Measurements from ENCODE around the gene RNF213.
A peak's percentile ranks its signal among the peaks of the same experiment; 100 is the strongest.

RNF213 gene

DNA sequence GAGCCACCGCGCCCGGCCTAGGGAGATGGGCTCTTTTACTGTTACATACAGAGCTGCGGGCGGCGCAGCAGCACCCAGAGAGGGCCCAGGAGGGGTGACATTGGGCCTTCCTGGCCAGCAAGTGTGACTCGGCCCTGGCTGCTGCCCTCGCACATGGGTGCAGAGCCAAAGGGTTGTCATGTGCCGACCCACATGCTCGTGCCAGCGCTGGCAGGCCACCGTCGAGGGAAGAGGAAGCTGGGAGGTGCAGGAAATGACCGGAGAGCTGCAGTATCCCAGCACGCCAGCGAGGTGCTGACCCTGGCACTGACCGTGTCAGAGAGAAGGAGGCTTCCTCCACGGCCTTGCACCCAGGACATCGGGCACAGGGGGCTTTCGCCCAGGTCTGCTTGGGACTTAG lies 162.3 kb downstream of the RNF213 start:
- no peak for DNase-seq (ENCODE audit: extremely low spot score, insufficient read length, low read depth)

DNA sequence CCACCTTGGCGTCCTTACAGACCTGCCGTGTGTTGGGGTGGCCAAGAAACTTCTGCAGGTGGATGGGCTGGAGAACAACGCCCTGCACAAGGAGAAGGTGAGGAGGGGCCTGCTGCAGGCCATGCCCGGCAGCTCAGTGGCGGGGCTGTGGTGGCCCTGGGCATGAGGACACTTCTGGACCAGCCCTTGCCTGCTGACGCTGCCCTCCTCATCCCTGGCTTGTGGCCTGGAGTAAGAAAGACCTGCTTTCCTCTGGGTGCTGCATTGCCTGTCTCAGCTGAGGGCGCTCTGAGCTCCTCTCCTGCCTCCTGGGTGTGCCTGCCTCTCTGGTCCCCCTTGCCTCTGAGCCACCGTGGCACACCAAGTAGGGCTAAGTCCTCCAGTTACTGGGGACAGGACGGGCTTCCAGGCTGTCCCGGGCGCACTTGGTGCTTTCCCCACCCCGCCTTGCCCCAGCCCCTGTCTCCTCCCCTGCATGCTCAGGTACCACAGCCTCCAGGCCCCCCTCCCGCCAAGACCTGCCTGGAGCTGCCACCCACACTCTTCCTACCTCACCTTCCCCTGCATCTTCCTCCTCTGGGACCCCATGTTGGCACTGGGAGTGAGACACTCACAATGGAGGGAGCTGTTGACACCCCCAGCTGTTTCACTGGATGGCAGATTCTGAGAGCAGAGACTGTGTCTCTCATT lies 163.0 kb downstream of the RNF213 start:
- DNase-seq (ENCODE audit: extremely low spot score, insufficient read length, low read depth) (no peak), FAIRE-seq (no peak)

More for the DNA sequence above, 162.3 kb downstream of the RNF213 start:
- FAIRE-seq = no peak

DNA sequence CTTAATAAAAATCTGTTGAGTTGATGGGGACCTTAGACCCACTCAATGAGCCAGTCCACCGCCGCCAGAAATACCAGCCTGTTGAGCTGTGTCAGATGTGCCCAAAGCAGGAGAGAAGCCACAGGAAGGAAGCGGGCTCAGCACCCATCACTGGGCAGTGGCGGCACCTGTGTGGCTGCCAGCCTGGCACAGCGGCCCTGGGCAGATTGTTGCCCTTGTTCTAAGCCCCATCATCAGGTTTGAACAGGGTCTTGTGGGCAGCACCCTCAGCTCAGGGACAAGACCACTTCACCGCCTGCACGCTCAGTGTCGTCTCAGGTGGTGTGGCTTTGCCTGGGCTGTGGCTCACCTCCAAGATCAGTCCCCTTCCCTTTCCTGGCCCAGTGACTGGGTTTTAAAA lies 163.6 kb downstream of the RNF213 start:
- no peak for DNase-seq (ENCODE audit: extremely low spot score, insufficient read length, low read depth)

DNA sequence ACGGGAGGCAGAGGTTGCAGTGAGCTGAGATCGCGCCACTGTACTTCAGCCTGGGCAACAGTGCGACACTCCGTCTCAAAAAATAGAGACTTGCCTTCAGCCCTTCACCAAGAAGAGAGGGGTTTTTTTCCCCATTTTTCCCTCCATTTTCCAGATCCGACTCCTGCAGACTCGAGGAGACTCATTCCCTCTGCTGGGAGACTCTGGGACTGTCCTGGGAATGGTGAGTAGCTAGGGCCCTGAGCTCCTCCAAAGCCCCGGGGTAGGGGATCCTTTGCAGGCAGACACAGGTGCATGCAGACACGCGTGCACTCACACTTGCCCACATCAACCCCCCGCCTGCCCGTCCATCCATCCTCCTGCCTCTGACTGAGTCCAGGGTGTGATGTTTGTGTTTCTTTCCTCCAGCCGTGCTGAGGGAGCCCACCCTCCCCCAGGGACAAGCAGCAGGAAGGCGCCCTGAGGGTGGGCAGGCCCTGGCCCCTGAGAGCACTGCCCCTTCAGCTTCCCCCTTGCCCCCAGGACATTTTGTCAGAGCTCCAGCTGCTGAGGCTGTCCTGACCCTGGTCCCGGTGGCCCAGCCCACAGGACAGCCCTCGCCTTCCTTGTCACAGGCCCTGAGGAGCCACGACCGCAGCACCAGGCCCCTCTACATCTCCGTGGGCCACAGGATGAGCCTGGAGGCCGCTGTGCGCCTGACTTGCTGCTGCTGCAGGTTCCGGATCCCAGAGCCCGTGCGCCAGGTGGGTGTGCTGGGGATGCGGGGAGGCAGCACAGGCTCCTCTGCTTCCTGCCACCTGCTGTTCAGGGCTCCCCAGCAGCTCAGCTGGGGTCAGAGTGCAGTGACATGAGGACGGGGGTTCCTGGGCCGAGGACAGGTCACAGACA lies 164.5 kb downstream of the RNF213 start:
- DNase-seq (ENCODE audit: extremely low spot score, insufficient read length, low read depth) (no peak), FAIRE-seq (no peak)

More for the DNA sequence above, 163.6 kb downstream of the RNF213 start:
- FAIRE-seq = no peak

DNA sequence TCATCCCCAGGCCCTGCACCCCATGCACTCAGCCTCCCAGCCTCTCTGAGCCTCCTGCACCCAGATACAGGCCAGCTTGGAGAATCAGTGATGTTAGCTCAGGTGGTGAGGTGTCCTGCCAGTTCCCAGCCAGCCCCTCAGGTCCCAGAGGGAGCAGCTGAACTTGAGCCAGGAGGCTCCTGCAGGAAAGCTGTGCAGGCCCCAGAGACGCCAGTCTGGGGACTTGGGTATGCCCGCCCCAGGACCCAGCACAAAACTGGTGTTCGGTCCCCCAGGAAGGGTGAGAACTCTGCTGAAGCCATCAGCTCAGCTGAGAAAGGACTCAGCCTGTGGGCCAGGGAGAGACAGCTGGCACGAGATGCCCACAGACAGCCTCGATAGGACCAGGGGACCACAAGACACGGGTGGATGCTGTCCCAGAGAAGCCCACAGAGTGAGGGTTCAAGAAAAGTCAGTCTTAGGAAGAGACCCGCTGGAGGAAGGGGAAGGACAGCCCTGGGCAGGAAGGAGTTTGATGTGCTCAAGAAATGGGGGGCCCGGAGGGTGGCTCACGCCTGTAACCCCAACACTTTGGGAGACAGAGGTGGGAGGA lies 165.3 kb downstream of the RNF213 start:
- DNase-seq (ENCODE audit: extremely low spot score, insufficient read length, low read depth) (no peak), FAIRE-seq (no peak)

DNA sequence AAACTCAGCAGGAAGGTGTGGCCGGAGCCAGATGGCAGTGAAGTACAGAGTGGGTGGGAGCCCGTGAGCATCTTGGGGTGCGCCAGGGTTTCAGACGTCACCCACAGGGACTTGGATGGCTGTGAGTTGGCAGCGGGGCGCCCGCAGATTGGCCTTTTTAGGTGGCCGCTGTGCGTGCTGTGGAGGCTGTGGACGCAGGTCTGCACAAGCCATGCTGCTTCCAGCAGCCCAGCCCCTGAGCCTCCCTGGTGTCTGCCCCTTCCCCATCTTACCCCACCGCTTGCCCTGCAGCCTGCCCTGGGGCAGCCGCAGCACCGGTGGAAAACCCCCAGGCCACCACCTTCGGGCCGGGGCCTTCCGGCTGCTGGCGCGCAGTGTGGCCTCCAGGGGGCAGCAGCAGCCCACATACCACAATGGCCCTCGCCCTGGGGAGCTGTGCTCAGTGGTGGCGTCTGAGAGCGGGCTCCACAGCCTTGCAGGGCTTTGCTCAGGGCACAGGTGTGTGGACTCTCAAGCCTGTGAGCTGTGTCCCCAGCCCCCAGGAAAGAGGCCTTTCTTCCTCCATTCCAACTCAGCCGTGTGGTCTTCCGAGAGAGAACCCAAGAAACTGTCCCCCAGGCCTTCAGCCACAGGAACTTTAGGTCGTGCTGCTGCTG lies 166.1 kb downstream of the RNF213 start:
- DNase-seq (ENCODE audit: extremely low spot score, insufficient read length, low read depth) = peak; percentile 89
- FAIRE-seq = peak; percentile 90

DNA sequence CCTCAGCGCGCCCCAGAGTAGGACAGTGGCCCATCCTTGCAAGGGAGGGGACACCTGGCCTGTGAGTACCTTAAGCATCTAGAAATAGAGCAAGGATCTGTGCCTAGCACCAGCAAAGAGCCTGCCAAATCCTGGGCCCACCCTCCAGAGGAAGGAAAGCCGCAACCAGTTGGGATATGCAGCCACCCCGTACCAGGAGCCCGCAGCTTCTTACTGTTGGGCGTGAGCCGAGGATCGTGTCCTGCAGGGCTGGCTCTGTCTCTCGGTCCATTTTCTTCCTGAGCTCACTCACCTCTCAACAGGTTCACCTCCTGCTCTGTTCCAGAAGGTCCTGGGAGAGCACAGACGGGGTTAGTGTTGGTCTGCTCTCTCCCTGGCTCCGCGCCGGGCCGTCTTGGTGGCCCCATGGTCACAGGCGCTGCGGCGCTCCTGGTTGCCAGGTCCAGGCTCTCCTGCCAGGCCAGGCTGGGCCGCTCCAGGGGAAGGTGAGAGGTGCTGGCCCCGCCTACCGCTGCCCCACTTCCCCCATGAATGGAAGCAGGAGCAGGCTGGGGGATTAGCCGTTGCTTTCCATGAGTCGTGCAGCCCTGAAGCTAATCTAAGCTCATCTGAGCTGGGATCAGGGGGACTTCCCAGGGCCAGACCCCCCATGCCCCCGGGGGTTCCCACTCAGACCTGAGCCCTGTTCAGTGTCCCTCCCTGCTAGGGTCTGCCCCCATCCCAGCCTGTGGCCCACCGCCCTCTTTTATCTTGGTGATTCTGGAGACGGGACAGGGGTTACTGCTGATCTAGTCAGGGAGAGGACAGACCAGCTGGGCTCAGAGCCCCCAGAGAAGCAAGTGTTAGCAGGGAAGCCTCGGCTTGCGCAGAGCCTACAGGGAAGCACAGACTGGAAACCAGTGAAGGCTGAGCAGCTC lies 167.0 kb downstream of the RNF213 start:
- FAIRE-seq = no peak
- DNase-seq (ENCODE audit: extremely low spot score, insufficient read length, low read depth) = no peak

DNA sequence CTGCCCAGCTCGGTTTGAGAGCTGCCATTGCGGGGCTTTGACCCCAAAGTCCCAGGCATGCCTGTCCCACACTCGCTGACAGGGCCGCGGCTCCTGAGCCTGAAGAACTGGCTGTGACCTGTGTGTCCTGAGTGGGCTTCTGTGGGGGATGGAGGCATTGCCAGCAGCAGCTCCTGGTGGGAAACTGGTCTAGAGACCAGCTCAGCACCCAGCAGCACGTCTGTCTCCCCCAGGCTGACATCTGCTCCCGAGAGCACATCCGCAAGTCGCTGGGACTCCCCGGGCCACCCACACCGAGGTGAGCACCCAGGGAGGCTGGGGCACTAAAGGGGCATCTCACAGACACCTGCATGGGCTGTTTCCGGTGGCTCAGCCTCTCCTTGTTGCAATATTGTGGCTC lies 167.7 kb downstream of the RNF213 start:
- DNase-seq (ENCODE audit: extremely low spot score, insufficient read length, low read depth) = no peak
- FAIRE-seq = no peak

DNA sequence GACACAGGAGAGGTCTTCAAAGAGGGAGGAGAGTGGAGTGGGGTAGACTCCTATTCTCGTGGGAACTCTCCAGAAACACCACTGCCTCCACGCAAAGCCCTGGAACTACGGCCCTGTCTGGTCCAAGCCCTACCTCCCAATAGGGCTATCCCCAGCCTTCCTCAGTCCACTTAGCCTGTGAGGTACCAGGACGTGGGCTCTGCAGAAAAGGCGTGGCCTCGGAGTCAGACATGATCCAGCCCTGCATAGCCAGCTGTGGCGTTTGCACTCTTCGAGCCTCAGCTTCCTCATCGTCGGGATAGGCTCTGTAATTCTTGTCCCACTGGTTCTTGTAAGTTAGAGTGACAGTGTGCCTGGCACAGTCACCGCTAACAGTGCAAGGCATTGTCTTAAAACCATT lies 168.1 kb downstream of the RNF213 start:
- FAIRE-seq = no peak

DNA sequence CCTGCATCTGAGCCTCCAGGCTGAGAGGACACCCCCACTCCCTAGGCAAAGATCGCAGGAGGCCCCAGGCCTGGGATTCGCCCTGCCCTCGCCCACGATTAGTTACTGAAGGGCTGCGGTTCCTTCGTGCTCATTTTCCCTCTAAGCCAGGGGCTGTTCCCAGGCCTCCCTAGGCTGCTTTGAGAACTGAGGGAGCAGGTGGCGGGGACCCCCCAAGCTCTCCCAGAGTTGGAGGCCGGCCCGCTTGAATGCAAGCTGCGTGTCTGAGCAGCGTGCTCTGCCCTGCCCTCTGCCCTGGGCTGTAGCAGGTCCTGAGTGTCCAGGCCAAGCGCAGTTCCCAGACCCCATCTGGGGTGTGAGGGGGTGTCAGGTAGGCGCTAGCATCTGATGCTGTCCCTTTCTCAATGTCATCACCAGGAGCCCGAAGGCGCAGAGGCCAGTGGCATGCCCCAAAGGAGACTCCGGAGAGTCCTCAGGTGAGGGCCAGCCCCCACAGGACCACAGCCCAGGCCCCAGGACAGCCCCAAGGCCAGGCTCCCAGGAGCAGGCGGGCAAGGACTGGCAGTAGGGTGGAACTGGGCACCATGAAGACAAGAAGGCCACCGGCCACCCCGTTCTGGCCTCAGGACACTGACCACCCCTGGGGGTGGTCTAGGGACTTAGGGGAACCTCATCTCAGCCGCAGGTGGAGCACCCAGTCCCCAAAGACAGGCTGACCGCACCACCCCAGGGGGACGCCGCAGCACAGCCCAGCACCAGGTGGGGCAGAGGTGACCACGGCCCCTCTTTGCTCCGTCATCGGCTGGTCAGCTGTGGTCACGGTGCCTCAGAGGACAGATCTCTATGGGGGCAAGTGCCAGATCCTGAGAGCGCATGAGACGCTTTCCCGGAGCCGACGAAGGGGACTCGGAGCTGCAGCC lies 169.0 kb downstream of the RNF213 start:
- DNase-seq (ENCODE audit: extremely low spot score, insufficient read length, low read depth) = no peak
- FAIRE-seq = no peak

More for the DNA sequence above, 168.1 kb downstream of the RNF213 start:
- DNase-seq (ENCODE audit: extremely low spot score, insufficient read length, low read depth) = no peak

DNA sequence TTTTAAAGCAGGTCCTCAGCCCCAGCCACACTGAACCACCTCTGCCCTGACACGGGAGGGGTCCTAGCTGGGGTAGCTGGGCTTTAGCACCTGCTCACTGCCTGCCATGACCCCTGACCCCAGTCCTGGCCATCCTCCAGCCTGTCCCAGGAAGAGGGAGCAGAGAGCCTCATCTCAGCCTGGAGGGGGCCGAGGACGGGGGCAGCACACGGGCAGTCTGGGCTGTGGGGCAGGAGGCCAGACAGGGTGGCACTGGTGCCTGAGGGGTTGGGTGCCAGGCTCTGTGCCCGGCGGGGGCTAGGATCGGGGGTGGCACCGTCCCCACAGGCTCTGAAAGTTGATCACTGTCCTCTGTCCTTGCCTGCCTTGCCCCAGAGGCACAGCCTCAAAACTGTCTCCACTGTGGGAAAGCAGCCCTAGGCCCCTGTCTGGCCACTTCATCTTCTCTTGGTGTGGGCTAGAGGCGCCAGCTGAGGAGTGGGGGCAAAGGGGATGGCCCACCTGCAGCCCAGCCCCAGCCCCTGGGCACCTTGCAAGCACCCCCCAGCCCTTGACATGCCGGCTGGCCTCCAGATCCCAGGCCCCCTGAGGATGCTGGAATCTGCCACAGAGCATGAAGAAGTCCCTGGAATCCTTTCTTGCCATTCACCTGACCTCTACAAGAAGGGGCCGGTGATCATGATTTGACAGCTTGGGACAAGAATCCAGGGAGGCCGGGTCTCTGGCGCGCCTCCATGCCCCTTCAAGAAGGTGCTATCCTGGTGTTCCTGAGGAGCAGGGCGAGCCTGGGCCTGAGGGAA lies 170.0 kb downstream of the RNF213 start:
- FAIRE-seq (no peak), DNase-seq (ENCODE audit: extremely low spot score, insufficient read length, low read depth) (no peak)

DNA sequence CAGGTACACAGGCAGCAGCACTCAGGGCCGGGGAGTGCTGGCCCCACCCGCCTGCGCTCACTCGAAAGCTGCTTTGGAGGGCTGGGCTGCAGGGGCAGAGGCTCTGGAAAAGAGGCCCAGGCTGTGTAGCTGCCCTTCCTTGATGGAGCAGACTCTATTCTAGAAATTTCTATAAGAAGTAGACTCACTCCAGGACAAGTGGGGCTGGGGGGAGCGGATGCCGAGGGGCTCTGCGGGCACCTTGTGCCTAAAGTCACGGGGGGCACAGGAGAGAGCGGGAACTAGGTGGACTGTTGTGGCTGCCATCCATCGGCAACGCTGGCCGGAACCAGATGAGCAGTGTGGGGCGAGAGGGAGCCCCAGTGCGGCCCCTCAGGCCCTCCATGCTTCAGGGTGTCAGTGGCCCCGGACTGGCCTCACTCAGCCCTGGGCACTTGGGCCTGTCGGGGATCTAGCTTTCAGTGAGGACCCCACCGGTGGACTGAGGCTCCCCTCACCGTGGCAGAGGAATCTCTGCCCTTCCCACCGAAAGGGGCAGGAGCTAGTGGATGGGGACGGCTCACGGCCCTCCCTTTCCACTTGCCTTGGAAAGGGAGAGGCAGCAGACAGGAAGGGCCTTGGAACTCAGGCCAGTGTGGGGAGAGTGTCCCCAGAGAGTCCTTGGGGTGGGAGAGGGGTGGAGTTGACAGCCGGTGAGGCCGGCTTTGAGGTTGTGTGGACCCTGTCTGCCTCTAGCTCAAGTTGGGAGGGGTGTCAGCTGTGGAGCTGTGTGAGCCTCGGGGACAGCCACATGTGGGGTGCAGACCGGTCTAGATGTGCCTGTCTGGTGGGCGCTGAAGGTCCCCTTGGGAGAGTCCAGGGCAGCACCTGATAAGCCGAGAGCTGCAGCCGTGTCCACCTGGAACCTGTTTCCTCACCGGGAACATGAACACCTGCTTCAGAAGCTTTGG lies 170.9 kb downstream of the RNF213 start:
- no peak for FAIRE-seq
- DNase-seq (ENCODE audit: extremely low spot score, insufficient read length, low read depth) = no peak

DNA sequence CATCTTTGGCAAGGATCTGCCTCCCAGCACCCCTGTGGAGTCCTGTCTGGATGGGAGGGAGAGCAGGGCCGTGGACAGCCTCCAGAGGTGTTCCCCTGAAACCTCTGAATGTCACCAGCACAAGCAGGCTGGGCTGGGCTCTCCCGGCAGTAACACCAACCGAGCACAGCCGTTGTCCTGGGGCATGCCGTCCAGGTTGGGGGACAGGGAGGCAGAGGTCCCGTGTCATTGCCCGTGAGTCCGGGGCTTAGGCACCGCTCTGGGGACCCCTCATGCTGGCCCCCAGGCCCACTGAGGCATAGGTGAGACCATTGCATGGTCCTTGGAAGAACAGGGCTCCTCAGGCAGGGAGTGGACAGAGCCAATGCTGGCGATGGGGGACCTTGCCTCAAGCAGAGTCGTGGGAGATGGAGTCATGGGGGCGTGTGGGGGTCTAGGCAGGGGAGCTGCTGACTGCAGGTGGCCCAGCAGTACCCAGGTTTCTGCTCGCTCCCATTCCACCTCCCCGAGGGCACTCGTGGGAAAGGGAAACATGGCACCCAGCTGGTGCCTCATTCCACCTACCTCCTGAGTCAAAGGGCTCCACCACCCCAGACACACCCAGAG lies 171.8 kb downstream of the RNF213 start:
- no peak for FAIRE-seq
- DNase-seq (ENCODE audit: extremely low spot score, insufficient read length, low read depth) = no peak

DNA sequence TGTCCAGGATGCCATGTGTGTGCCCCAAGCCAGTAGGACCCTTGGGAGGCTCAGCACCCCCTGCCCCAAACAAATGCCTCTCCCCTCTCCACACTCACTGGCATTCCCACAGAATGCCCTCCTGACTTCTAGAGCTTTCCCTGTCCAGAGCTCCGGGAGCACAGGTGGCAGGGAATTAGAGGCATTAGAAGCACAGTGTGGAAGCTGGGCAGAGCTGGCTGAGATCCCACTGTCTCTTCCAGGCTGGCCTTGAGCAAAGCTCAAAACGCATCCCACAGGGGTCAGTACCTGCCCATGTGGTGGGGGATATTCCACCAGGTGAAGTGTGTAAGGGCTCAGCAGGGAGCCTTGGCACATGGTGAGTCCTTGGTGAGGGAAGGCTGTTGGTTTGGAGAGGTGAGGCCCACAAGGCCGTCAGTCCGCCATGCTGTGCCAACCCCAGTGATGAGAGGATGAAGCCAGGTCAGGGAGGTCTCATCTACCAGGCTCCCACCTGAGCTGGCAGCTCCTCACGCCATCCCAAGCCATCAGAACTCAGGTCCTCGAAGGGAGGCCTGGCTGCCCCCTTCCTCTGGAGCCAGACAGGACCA lies 172.4 kb downstream of the RNF213 start:
- FAIRE-seq (no peak), DNase-seq (ENCODE audit: extremely low spot score, insufficient read length, low read depth) (no peak)

DNA sequence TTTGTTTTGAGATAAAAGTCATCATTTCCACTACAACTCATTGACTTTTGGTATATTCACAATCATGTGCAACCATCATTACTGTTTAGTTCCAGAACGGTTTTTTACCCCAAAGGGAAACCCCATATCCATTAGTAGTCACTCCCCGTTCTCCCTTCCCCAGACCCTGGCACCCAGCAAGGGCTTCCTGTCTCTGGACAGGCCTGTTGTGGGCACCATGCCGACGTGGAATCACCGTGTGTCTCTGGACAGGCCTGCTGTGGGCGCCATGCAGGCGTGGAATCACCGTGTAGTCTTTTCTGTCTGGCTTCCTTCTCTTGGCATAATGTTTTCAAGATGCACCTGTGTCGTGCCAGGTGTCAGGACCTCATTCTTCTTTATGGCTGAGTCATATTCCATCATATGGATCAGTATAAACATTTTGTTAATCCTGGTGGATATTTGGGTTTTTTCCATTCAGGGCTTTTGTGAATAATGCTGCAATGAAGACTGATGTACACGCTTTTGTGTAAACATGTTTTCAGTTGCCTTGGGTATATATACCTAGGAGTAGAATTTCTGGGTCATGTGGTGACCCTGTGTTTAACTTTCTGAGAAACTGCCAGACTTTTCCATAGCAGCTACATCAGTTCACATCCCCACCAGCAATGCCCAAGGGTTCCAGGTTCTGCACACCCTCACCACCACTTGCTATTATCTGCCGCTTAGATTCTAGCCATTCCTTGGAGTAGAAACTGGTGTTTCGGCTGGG lies 173.4 kb downstream of the RNF213 start:
- FAIRE-seq = no peak

More for the DNA sequence above, 173.4 kb downstream of the RNF213 start:
- DNase-seq (ENCODE audit: extremely low spot score, insufficient read length, low read depth) = no peak
